Ovary (tissue), 3 donors: ENCODE data around the gene PRR4.

ENCODE experiments used
- EP300 ChIP-seq: sonication (generic); formaldehyde crosslinking; IDR thresholded peaks from one replicate; pipeline ENCODE4 v1.6.1; 2017; ENCODE audit warnings: antibody characterized with exemption
- TF ChIP-seq, protein P1 (sequence below), 3 donors: fragments of 450-650 bp in 2 of 3; fragments of 200-600 bp in 1 of 3; IDR thresholded peaks; one replicate each; pipeline versions ENCODE4 v1.5.1 to v1.8.0; 2016 to 2022; ENCODE audit warnings: antibody characterized with exemption in 3 of 3, mild to moderate bottlenecking in 1 of 3
- donor health status: DM: no; HTN: no; CAD: no.

DNA sequence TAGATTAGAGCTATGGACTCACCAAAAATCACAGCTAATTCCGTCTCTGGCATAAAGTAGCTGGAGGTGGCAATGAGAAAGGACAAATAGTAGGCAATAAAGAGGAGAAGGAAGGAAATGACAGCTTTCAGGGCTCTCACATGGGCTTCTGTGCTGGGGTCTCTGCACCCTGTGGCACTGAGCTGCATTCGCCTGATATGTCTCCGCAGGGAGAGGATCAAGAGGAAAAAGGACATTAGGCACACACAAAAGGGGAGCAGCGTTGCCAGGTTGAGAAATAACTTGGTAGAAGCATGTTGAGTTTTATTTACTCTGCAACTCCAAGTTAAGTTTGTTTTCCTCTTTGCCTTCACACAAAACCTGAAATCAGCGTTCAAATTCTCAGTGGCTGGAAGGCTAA is 47.5 kb downstream of the PRR4 start:
- TF ChIP-seq, protein P1, sequence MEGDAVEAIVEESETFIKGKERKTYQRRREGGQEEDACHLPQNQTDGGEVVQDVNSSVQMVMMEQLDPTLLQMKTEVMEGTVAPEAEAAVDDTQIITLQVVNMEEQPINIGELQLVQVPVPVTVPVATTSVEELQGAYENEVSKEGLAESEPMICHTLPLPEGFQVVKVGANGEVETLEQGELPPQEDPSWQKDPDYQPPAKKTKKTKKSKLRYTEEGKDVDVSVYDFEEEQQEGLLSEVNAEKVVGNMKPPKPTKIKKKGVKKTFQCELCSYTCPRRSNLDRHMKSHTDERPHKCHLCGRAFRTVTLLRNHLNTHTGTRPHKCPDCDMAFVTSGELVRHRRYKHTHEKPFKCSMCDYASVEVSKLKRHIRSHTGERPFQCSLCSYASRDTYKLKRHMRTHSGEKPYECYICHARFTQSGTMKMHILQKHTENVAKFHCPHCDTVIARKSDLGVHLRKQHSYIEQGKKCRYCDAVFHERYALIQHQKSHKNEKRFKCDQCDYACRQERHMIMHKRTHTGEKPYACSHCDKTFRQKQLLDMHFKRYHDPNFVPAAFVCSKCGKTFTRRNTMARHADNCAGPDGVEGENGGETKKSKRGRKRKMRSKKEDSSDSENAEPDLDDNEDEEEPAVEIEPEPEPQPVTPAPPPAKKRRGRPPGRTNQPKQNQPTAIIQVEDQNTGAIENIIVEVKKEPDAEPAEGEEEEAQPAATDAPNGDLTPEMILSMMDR (IDR thresholded peaks at IDR 0.05), result no peak
- TF ChIP-seq EP300, result no peak
